DOHH2 (cell line): ENCODE results near the gene RNF141.

Source experiments
- EZH2phosphoT487 ChIP-seq: fragments of 200-600 bp; sonication (generic); IDR thresholded peaks from 2 replicates; pipeline ENCODE4 v1.6.1; 2017; ENCODE audit warnings: borderline replicate concordance, mild to moderate bottlenecking, antibody characterized with exemption, low read length, moderate library complexity, mixed read lengths
- TF ChIP-seq, protein P1 (sequence below): fragments of 200-600 bp; sonication (generic); IDR thresholded peaks from one replicate; pipeline ENCODE4 v1.5.1; 2014; ENCODE audit warnings: antibody characterized with exemption, mild to moderate bottlenecking, low read depth, low read length; ENCODE audit not compliant: poor library complexity, severe bottlenecking

DNA sequence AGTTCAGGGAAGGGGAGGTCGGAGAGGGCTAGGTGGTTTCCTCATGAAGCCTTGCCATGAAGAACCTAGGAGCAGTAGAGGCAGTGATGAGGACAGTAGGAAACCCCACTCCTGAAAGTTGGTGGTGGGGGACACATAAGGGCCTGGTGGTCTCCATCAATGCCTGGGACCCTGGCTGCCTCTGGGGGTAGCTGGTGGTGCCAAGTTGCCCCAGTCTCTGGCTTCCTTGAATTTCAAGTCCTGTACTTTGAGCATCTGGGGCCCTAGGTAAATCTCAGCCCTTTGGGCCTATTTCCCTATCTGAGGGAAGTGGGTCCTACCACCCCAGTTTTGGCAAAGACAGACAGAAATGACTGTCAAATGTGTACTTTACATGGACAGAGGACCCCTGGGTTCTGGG, 57.8 kb downstream of the RNF141 start:
- TF ChIP-seq, protein P1, sequence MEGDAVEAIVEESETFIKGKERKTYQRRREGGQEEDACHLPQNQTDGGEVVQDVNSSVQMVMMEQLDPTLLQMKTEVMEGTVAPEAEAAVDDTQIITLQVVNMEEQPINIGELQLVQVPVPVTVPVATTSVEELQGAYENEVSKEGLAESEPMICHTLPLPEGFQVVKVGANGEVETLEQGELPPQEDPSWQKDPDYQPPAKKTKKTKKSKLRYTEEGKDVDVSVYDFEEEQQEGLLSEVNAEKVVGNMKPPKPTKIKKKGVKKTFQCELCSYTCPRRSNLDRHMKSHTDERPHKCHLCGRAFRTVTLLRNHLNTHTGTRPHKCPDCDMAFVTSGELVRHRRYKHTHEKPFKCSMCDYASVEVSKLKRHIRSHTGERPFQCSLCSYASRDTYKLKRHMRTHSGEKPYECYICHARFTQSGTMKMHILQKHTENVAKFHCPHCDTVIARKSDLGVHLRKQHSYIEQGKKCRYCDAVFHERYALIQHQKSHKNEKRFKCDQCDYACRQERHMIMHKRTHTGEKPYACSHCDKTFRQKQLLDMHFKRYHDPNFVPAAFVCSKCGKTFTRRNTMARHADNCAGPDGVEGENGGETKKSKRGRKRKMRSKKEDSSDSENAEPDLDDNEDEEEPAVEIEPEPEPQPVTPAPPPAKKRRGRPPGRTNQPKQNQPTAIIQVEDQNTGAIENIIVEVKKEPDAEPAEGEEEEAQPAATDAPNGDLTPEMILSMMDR, result no peak
- no peak for TF ChIP-seq EZH2phosphoT487
